Body of pancreas (tissue), 4 donors: Measurements from ENCODE around the gene ZFHX2. TPM values are rescaled to one million over a fixed set of nuclear protein-coding genes. Genes with fewer than 3 reads are reported as not detected.
"Not testable (repeated sequence)": the region's sequence is repeated elsewhere in the genome, so short reads cannot be mapped to it uniquely, and the experiment has no call there.

ENCODE experiments used
- ATAC-seq: fragments of 150-250 bp; one replicate; pipeline ENCODE4 v1.9.1; 2016
- DNase-seq, 4 donors: peaks; one replicate each; pipeline ENCODE4 v3.0.0-alpha.2; 2019
- H3K27ac ChIP-seq, 4 donors: fragments of 200-600 bp; sonication (generic); 1 replicate in 3 of 4; 2 replicates in 1 of 4; pipeline versions ENCODE4 v1.5.1 to v1.6.1; 2016 to 2019; ENCODE audit warnings: mild to moderate bottlenecking in 1 of 4, mixed read lengths in 1 of 4, moderate library complexity in 1 of 4
- H3K27me3 ChIP-seq, 2 donors: fragments of 200-600 bp; sonication (generic); one replicate each; pipeline ENCODE4 v1.6.0; 2016; ENCODE audit warnings: mild to moderate bottlenecking in 1 of 2
- H3K36me3 ChIP-seq, 2 donors: fragments of 200-600 bp; sonication (generic); replicated peaks in 1 of 2; 2 replicates each; pipeline ENCODE4 v1.5.1; 2016; ENCODE audit warnings: low read depth in 2 of 2; ENCODE audit not compliant: insufficient read depth in 1 of 2
- H3K4me1 ChIP-seq: fragments of 200-600 bp; sonication (generic); one replicate; pipeline ENCODE4 v1.6.0; 2016
- H3K4me3 ChIP-seq, 2 donors: fragments of 200-600 bp; sonication (generic); 1 replicate in 1 of 2; 2 replicates in 1 of 2; pipeline ENCODE4 v1.5.1; 2016 to 2019
- H3K9me3 ChIP-seq, 3 donors: fragments of 200-600 bp; sonication (generic); 1 replicate in 2 of 3; 2 replicates in 1 of 3; pipeline ENCODE4 v1.5.1; 2016
- CTCF ChIP-seq, 7 experiments: fragments of 450-650 bp in 4 of 7; fragments of 200-600 bp in 3 of 7; sonication (generic) in 3 of 7; IDR thresholded peaks; one replicate each; pipeline ENCODE4 v1.5.1; 2016 to 2019; ENCODE audit warnings: antibody characterized with exemption in 7 of 7
- POLR2A ChIP-seq, 3 donors: fragments of 450-650 bp; IDR thresholded peaks; one replicate each; pipeline ENCODE4 v1.6.1; 2016; ENCODE audit warnings: antibody characterized with exemption in 3 of 3, mild to moderate bottlenecking in 2 of 3
- WGBS, 2 donors: methylation state at CpG; one replicate each; pipeline ENCODE4 v1.1.5; 2017; 5-methylcytosine and 5-hydroxymethylcytosine counted together
- intact Hi-C: fragments of 100-400 bp; cut with DNase I; formaldehyde crosslinking; loops from one replicate; pipeline ENCODE4 v1.15.1; 2023
- total RNA-seq, 2 donors: library from RNA; depleted of rRNA; stranded (reverse); fragments of >200 nt; gene quantifications; one replicate each; pipeline ENCODE4 v1.1.0, GENCODE V29; 2016

The ZFHX2 gene
- total RNA-seq = 1 to 10 TPM in 1 of 2 donors, under 1 TPM in 1; 0.33 to 1.6 TPM

- peaks cover 19% of the 10 kb centered on the region for H3K4me1 ChIP-seq
- DNase-seq (peak; percentile 87 to 92 (median 89)), ATAC-seq (peak; percentile 82)
- intact Hi-C loops = no loop called here
- TF ChIP-seq CTCF (IDR thresholded peaks at IDR 0.05) = no peak
- peak in 2 of 3 donors; percentile 46 to 58 for TF ChIP-seq POLR2A (IDR thresholded peaks at IDR 0.05)
- WGBS, 2 donors = 0% methylated on average over 44 to 49 of the region's 49 CpGs
- no peaks in the 10 kb centered on the region for H3K27me3 ChIP-seq
- H3K36me3 ChIP-seq = no peaks in the 10 kb centered on the region
- peak within 1 kb of the TSS in 3 of 4 donors; percentile 57 to 70 (median 65) for H3K27ac ChIP-seq
- no peaks in the 10 kb centered on the region for H3K9me3 ChIP-seq
- H3K4me3 ChIP-seq = peak within 1 kb of the TSS; percentile 31 to 66
Measured at GRCh38 chr14:23551266-23552028, at the start of gene ZFHX2. Gene ZFHX2, minus strand, starts transcription at chr14:23551765. Its CDS starts 16,440 bp downstream, at chr14:23535325.

- intact Hi-C loops = no loop called here
- ATAC-seq = no peak
- Histone ChIP-seq H3K36me3 (no peaks in the 10 kb centered on the region), H3K9me3 (no peaks in the 10 kb centered on the region), H3K4me3 (no peak overlapping the region), H3K27ac (no peak overlapping the region), H3K27me3 (no peaks in the 10 kb centered on the region), H3K4me1 (peaks cover 31% of the 10 kb centered on the region)
- WGBS, 2 donors = 93 to 100% methylated on average over 1 of the region's 1 CpG
- TF ChIP-seq CTCF (IDR thresholded peaks at IDR 0.05) (no peak), POLR2A (IDR thresholded peaks at IDR 0.05) (no peak)
- DNase-seq = no peak
Measured at GRCh38 chr14:23600806-23601205, 49.2 kb upstream of the ZFHX2 start.

- no peaks in the 10 kb centered on the region for H3K36me3 ChIP-seq
- WGBS, 2 donors = 45 to 77% methylated on average over 2 of the region's 2 CpGs
- no peak overlapping the region for H3K4me3 ChIP-seq
- H3K27me3 ChIP-seq = no peaks in the 10 kb centered on the region
- no peaks in the 10 kb centered on the region for H3K9me3 ChIP-seq
- H3K4me1 ChIP-seq = peaks cover 26% of the 10 kb centered on the region
- DNase-seq (no peak), ATAC-seq (no peak)
- intact Hi-C loops = no loop called here
- TF ChIP-seq POLR2A (IDR thresholded peaks at IDR 0.05) (no peak), CTCF (IDR thresholded peaks at IDR 0.05) (no peak)
- no peak overlapping the region for H3K27ac ChIP-seq
Measured at GRCh38 chr14:23600322-23600707, 48.8 kb upstream of the ZFHX2 start.

- intact Hi-C loops, H3K4me3 ChIP-seq, H3K27me3 ChIP-seq, DNase-seq, H3K36me3 ChIP-seq, ATAC-seq, H3K9me3 ChIP-seq, H3K27ac ChIP-seq, H3K4me1 ChIP-seq: not testable (repeated sequence)
- 84% methylated on average over 3 of the region's 3 CpGs for WGBS, 2 donors
Measured at GRCh38 chr14:23594191-23594590, 42.6 kb upstream of the ZFHX2 start.

- Histone ChIP-seq H3K9me3 (no peaks in the 10 kb centered on the region), H3K4me1 (peaks cover 20% of the 10 kb centered on the region), H3K4me3 (no peak overlapping the region), H3K36me3 (no peaks in the 10 kb centered on the region), H3K27ac (no peak overlapping the region), H3K27me3 (no peaks in the 10 kb centered on the region)
- intact Hi-C loops = no loop called here
- TF ChIP-seq CTCF (IDR thresholded peaks at IDR 0.05) = no peak
- no peak for TF ChIP-seq POLR2A (IDR thresholded peaks at IDR 0.05)
- ATAC-seq (no peak), DNase-seq (no peak)
- 87% methylated on average over 4 of the region's 4 CpGs for WGBS, 2 donors
Measured at GRCh38 chr14:23590198-23590597, 38.6 kb upstream of the ZFHX2 start.
